ENCODE results near the gene EP400.

DNA sequence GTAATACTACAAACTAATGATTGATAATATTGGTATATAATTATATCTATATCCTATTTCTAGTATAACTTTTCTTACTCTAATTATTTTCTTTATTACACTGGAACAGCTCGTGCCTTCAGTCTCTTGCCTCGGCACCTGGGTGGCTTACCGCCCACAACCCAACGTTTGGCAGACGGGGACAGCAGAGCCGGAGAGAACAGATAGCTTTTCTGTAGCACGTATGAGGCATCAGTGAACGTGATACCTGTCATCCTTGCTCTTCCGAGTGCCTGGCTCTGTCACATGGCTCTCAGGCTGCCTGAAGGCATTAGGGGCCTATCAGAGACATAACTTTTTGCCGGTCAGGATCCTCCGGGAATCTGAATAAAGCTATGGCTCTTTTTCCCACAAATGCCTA lies 15.2 kb upstream of the EP400 start:
- TF ChIP-seq, protein P1, sequence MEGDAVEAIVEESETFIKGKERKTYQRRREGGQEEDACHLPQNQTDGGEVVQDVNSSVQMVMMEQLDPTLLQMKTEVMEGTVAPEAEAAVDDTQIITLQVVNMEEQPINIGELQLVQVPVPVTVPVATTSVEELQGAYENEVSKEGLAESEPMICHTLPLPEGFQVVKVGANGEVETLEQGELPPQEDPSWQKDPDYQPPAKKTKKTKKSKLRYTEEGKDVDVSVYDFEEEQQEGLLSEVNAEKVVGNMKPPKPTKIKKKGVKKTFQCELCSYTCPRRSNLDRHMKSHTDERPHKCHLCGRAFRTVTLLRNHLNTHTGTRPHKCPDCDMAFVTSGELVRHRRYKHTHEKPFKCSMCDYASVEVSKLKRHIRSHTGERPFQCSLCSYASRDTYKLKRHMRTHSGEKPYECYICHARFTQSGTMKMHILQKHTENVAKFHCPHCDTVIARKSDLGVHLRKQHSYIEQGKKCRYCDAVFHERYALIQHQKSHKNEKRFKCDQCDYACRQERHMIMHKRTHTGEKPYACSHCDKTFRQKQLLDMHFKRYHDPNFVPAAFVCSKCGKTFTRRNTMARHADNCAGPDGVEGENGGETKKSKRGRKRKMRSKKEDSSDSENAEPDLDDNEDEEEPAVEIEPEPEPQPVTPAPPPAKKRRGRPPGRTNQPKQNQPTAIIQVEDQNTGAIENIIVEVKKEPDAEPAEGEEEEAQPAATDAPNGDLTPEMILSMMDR (optimal IDR thresholded peaks at IDR 0.05 in 1 of 3, IDR thresholded peaks at IDR 0.05 in 1 of 3, conservative IDR thresholded peaks at IDR 0.05 in 1 of 3; ENCODE audit: extremely low read depth in 1 of 3, insufficient read depth in 2 of 3, low read length in 3 of 3), result no peak
- TF ChIP-seq EZH2 (IDR thresholded peaks at IDR 0.05; ENCODE audit: low read length), result no peak
